Left renal pelvis (tissue), 4 donors: ENCODE data around the gene F13A1. TPM values are rescaled to one million over a fixed set of nuclear protein-coding genes. Genes with fewer than 3 reads are reported as not detected.
A peak's percentile ranks its signal among the peaks of the same experiment; 100 is the strongest.

Source experiments
- DNase-seq, 4 donors: peaks; one replicate each; pipeline ENCODE4 v3.0.0-alpha.2; 2013; ENCODE audit warnings: low read depth in 4 of 4, low spot score in 3 of 4
- polyA plus RNA-seq, 4 donors: library from polyadenylated mRNA; unstranded; fragments of 120-200 nt; gene quantifications; one replicate each; pipeline ENCODE4 v1.2.1, GENCODE V29; 2013; ENCODE audit not compliant: insufficient read length in 4 of 4

The F13A1 gene
- polyA plus RNA-seq, 4 donors = 11.2 to 110 (median 24.6) TPM

DNA sequence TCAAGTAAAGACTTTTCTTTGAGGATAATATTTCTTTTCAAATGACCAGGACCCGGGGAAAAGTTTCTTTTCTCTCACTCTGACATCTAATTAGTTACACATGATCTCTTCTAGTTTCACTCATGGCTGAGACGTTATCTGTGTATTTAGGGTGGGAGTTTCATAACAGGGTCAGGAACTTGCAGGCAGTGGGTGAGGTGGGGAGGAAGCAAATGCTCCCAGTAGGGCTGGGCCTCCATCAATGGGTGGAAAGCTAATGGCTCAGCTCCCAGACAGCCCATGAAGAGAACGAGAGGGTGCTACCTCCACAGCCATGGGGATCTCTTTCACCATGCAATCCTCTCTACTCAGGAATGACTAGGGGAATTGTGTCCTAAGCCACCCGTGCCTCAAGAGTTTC is 119.3 kb downstream of the F13A1 start:
- DNase-seq = no peak

GRCh38 chr6:6199678-6200077 is 120.8 kb downstream of the F13A1 start:
- no peak for DNase-seq

- no peak for DNase-seq
Measured at GRCh38 chr6:6196762-6197161, 123.7 kb downstream of the F13A1 start.

GRCh38 chr6:6195080-6195479 is 125.4 kb downstream of the F13A1 start:
- no peak for DNase-seq

GRCh38 chr6:6193221-6193745 is 127.2 kb downstream of the F13A1 start:
- no peak for DNase-seq

DNA sequence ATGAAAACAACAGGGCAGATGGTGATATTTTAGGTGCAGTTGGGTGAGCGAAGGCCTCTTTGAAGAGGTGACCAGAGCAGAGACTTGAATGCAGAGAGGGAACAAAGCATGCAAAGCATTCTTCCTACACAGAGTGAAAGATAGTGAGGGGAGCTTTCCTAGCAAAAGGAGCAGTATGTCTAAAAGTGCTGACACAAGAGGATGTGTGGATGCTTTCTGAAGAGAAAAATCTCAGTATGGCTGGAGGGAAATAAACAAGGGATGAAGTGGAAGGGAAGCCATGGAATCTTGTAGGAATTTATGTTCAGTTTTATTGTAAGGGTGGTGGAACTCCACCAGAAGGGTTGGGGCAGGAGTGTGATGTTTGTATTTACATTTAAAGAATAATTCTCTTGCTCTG is 128.6 kb downstream of the F13A1 start:
- DNase-seq = no peak

DNA sequence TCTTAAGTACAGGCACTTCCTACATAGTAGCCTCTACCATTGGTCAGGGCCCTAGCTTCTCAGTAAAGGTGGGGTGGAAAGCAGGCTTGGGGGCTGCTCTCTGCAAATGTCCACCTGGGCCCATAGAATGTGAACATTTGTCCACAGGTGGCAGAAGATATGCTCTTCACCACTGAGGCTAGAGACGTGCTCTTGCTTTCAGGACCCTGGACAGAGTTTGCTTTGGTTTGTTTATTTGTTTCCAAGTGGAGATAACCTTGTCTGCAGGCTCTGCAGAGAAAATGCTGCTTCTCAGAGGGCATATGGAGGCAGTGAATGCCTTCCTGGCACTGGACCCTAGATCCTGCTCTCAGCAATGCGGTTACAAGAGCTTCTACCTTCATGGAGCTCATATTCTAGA is 129.0 kb downstream of the F13A1 start:
- DNase-seq = peak in 1 of 4 donors; percentile 12

DNA sequence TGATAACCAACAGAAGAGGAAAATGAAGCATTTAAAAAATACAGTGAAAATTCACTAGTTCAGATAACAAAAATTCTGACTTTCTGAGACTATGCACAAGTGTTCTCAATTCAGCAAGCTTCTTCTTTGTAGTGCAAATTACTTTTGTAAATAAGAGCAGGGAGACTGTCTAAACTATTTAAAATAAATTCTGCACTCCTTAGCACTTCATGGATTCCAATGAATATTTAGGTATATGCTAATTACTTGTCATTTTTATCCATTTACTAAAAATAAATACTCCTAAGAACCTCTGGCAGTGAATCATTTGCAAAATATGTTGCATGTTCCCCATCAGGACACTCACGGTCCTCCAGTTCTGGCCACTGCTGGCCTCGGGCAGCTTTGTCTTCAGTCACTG is 139.8 kb downstream of the F13A1 start:
- DNase-seq = no peak

- no peak for DNase-seq
Measured at GRCh38 chr6:6179858-6180623, 140.4 kb downstream of the F13A1 start.

DNA sequence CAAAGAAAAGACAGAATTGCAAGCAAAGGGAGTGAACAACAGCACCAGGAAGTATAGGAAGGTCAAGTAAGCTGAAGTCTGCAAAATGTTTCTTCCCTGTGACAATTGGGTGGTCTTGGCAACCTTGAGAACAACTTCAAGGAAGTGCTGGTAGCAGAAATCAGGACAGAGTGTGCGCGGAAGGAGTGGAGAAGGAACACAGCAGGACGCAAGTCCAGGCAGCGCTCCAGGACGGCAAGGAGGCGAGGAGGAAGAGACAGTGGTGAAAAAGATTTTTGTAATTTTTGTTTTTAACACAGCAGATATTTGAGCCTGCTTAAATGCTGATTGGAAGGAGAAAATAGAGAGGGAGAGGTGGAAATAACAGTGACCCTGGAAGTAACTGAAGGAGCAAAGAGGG is 141.7 kb downstream of the F13A1 start:
- no peak for DNase-seq

- no peak for DNase-seq
Measured at GRCh38 chr6:6177754-6178153, 142.7 kb downstream of the F13A1 start.

DNA sequence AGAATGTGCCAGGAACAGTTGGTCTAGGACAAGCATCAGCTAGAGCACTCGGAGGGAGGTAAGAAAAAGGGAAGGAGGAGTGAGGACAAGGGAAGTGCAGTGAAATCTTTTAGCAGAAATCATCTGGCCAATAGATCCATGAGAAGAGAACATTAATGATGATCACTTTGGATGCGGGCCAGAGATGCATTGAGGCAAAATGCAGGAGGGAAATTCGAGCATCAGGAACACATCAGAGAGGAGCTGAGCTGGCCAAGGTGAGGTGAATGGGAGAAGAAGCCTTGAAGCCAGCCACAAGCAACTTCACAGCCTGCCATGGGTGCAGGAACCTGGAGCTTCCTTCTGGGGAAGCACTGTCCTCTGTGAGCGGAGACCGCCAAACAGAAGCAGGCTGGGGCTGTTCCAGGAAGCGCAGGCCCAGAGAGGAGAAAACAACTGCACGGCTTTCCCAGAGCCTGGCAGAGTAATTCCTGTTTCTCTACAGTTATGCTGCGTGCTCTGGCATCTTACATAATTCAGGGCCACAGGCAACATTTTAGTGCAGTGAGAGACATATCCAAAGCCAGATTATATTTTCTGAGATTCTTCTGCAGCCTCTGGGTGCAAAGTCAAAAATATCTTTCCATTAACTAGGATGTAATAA is 143.8 kb downstream of the F13A1 start:
- no peak for DNase-seq

DNA sequence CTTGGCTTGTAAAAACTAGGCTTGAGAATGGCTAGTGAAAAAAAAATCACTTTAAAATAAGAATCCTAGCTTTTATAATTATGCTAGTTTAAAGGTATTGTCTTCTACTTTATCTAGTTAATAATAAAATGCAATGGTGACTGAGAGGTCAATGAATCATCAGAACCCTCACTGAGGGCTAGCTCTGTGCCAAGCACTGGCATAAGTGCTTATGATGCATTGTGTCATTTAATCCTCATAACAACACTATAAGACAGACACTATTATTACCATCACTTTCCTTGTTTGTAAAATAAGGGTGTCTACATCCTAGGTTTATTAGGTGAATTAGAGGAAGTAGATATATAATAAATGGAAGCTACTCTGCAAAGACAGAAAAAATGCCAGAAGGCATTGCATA is 144.3 kb downstream of the F13A1 start:
- no peak for DNase-seq

DNA sequence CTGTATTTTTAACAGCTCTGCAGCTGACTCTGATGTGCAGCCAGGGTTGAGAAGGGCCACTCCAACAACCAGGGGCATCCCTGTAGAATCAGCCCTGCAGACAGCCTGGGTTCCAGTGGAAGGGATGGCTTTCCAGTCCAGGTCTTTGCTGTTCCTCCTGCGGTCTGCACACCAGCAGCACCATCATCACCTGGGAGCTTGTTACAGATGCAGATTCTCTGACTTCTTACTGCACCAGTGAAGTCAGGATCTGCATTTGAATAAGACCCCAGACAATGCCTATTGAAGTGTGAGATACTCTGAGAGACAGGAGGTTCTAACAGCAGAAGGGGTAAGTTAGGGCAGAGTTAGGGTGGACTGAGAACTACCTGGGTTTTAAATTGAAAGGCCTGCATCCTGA is 151.3 kb downstream of the F13A1 start:
- no peak for DNase-seq

DNA sequence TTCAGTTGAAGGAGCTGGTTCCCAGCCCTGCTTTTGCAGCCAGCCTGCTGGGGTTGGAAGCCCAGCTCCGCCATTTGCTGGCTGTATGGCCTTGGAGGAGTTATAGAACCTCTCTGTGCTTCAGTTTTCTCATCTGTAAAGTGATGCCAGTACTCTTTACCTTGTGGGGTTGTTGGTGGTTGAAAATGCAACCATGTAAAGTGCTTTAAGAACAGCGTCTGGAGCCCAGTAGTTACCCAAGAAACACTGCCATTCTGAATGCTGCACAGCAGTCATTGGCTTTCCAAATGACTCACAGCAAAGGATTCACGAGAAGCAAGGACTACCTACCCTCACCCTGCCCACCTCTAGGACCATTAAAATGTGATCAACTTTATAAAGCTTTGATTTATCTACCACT is 154.4 kb downstream of the F13A1 start:
- no peak for DNase-seq

DNA sequence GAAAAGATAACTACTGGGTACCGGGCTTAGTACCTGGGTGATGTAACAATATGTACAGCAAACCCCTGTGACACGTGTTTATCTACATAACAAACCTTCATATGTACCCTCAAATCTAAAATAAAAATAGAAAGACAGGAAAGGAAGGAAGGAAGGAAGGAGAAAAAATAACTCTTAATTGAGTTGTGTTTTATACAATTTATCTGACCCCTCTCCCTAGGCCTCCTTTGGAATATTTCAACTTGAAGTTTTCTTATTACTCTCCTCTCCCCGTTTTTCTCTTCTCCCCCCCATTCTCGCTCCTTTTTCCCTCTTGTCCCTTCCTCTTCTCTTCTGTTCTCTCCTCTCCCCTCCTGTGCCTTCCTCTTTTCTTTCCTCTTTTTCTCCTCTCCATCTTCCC is 156.1 kb downstream of the F13A1 start:
- no peak for DNase-seq

- no peak for DNase-seq
Measured at GRCh38 chr6:6154335-6154734, 166.1 kb downstream of the F13A1 start.

DNA sequence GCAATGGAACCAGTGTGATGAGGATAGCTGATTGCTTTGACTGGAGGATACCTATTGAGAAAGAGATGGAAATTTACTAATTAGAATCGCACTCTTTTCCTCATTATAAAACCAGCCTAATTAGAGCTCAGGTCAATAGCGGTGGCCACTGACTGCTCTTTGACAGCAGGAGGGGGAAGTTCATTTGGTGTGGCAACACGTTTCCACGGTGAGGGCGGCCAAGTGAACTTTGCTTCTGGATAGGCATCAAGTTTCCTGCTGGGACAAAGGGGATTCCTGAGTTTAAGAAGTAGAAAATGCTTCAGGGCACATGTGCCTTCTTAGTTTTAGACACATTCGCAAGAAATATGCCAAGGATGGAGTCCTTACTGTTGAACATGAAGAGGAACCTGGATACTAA is 168.4 kb downstream of the F13A1 start:
- DNase-seq = no peak

DNA sequence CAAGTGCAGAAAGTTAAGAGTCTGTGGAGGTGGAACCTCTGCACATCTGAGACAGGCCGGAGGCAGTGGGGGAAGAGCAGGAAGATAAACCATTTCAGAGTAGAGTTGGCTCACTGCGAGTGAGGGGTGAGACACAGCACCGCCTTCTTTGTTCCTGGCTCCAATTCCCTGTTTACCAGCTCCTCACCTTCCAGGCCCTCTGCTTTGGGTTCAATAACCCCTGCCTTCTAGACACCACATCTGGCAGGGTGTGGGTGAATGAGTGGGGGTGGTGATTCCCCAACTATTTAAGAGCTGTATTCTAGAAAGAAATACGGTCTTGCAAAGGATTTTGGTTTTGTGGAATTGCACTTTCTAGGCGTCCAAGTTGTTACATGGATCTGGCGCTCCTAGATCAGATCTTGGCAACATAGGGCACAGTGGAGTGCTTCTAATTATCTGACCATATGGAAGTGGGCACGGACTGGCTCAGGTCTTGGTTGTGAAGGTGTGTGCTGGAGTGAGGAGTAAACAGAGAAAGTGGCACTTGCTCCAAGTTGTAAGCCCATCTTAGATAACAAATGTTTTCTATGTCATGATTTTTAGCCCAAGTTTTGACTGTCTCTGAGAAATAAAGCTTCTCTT is 172.2 kb downstream of the F13A1 start:
- no peak for DNase-seq

GRCh38 chr6:6131492-6132109 is 188.9 kb downstream of the F13A1 start:
- no peak for DNase-seq

GRCh38 chr6:6125495-6125894 is 195.0 kb downstream of the F13A1 start:
- no peak for DNase-seq
